Pancreas (tissue), 10 donors: ENCODE results near the gene ACOT11. TPM values are rescaled to one million over a fixed set of nuclear protein-coding genes. Genes with fewer than 3 reads are reported as not detected.

Experiments
- ATAC-seq, 4 donors: fragments of 200-7000 bp; cut with Tn5 transposase; one replicate each; pipeline versions ENCODE4 v1.8.0 to v1.9.1; 2020; ENCODE audit warnings: mild to moderate bottlenecking in 4 of 4, moderate library complexity in 4 of 4
- DNase-seq, 6 donors: peaks; one replicate each; pipeline ENCODE4 v3.0.0-alpha.2; 2020
- FAIRE-seq: peaks from 2 replicates; lab custom pipeline; 2012; peaks lifted over from hg19 to GRCh38; lab: Jason Lieb, UNC
- H3K27ac ChIP-seq, 4 donors: fragments of 200-600 bp; sonication (generic); 1 replicate in 3 of 4; 2 replicates in 1 of 4; pipeline versions ENCODE4 v1.5.0 to v1.8.0; 2020
- H3K27me3 ChIP-seq, 4 donors: fragments of 200-600 bp; one replicate each; pipeline ENCODE4 v1.8.0; 2021
- H3K36me3 ChIP-seq, 3 donors: fragments of 200-600 bp; sonication (generic) in 1 of 3; one replicate each; pipeline versions ENCODE4 v1.5.0 to v1.8.0; 2020 to 2021
- H3K4me1 ChIP-seq, 3 donors: fragments of 200-600 bp; one replicate each; pipeline ENCODE4 v1.8.0; 2021
- H3K4me3 ChIP-seq, 4 donors: fragments of 200-600 bp; sonication (generic) in 2 of 4; one replicate each; pipeline versions ENCODE4 v1.5.0 to v1.8.0; 2020 to 2021
- H3K9me3 ChIP-seq, 4 donors: fragments of 200-600 bp; one replicate each; pipeline ENCODE4 v1.8.0; 2021
- WGBS, 2 donors: extraction: QIAGEN DNeasy Blood & Tissue Kit; methylation state at CpG; one replicate each; pipeline ENCODE4 v1.1.7; 2013; 5-methylcytosine and 5-hydroxymethylcytosine counted together
- intact Hi-C, 3 donors: fragments of 100-400 bp; cut with DNase I; formaldehyde crosslinking; loops; one replicate each; pipeline versions ENCODE4 v1.11.1 to v1.14.2; 2022
- polyA plus RNA-seq, 2 donors: library from polyadenylated mRNA; stranded (reverse); fragments of 200-250 nt; gene quantifications; one replicate each; pipeline ENCODE4 v1.2.3, GENCODE V29; 2013
- total RNA-seq, 6 donors: library from RNA; stranded (reverse); fragmentation: NEBNext Ultra II Directional in 4 of 6; extraction: Animal tissue kit (Norgen Biotek cat#: 25700) in 4 of 6; gene quantifications; one replicate each; pipeline versions ENCODE4 v1.2.1 to v1.2.4, GENCODE V29; 2021 to 2023
- TF ChIP-seq, protein P1 (sequence below), 4 donors: fragments of 200-600 bp; sonication (generic) in 3 of 4; IDR thresholded peaks; one replicate each; pipeline versions ENCODE4 v1.5.0 to v1.8.0; 2021; ENCODE audit warnings: antibody characterized with exemption in 4 of 4
- donor health status: healthy with polysubstance abuse.
- donor health status: DM: no; HTN: no; CAD: no; lungs with moderate emphysema.
- donor health status: DM: no; HTN: no; CAD: no.
- donor health status: control.
- donor health status: control.
- donor health status: Bipolar disorder and iron deficiency.
- donor health status: DM: yes; HTN: yes; CAD: no.
- donor health status: DM: no; HTN: no; CAD: no.
- donor health status: DM: no; HTN: no; CAD: no.
- donor health status: DM: yes; HTN: yes; CAD: no.

ACOT11 gene
- total and polyA plus RNA-seq, 8 donors, result 2.6 to 6.7 (median 3.1) TPM

DNA sequence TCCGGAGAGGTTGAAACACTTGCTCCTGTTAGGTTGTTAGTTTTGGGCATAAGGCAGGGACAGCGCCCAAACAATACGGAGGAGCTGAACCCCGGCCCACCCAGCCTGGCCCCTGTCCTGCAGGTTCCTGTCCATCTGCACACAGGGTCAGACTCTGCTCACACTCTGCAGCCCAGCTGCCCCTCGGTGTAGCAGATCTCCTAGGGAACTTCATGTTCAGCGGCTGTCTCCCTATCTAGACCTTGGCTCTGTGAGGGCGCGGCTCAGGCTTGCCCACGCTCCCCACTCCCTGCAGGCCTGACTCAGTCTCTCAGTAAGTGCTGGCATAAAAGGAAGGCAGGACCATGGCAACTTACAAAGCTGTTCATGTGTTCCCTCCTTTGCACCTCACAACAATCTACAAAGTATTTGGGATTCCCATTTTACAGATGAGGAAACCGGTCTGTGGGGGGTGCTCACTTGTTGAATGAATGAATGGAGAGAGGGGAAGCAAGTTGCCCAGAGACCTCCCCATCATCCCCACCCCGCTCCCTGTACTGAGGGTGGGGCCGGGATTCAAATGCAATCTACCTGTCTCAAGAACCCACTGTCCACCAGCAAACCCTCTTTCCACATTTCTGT lies 26.2 kb downstream of the ACOT11 start:
- ATAC-seq (no peak), FAIRE-seq (no peak), DNase-seq (no peak)
- Histone ChIP-seq H3K27me3 (no peaks in the 10 kb centered on the region), H3K4me3 (no peak overlapping the region), H3K9me3 (no peaks in the 10 kb centered on the region), H3K4me1 (peaks cover 0 to 9% (median 0%) of the 10 kb centered on the region in 3 donors), H3K27ac (no peak overlapping the region), H3K36me3 (no peaks in the 10 kb centered on the region)
- WGBS, 2 donors, result 93 to 97% methylated on average over 12 of the region's 12 CpGs
- intact Hi-C loops, result no loop called here
- TF ChIP-seq, protein P1, sequence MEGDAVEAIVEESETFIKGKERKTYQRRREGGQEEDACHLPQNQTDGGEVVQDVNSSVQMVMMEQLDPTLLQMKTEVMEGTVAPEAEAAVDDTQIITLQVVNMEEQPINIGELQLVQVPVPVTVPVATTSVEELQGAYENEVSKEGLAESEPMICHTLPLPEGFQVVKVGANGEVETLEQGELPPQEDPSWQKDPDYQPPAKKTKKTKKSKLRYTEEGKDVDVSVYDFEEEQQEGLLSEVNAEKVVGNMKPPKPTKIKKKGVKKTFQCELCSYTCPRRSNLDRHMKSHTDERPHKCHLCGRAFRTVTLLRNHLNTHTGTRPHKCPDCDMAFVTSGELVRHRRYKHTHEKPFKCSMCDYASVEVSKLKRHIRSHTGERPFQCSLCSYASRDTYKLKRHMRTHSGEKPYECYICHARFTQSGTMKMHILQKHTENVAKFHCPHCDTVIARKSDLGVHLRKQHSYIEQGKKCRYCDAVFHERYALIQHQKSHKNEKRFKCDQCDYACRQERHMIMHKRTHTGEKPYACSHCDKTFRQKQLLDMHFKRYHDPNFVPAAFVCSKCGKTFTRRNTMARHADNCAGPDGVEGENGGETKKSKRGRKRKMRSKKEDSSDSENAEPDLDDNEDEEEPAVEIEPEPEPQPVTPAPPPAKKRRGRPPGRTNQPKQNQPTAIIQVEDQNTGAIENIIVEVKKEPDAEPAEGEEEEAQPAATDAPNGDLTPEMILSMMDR (IDR thresholded peaks at IDR 0.05), result no peak

DNA sequence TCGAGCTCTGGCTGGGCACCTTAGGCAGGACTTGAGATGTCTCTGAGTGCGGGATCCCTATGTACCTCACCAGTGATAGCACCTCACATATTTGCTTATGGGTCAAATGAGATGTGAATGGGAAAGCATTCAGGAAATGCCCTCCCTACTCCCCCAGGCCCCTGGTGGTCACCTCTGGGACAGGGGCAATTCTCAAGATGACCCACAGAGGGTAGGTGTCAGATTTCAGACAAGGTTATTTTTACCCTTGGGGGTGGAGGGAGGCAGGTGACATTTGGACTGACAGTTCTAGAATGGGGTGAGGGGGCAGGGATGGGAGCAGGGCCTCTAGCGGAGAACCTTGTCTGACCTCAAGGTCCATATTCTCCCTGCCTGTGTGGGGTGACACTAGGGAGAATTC lies 27.1 kb downstream of the ACOT11 start:
- WGBS, 2 donors, result 94 to 99% methylated on average over 3 of the region's 3 CpGs
- no peaks in the 10 kb centered on the region for H3K27me3 ChIP-seq
- TF ChIP-seq, protein P1 (IDR thresholded peaks at IDR 0.05), result no peak
- H3K36me3 ChIP-seq, result no peaks in the 10 kb centered on the region
- no peak for ATAC-seq
- peaks cover 0 to 9% (median 0%) of the 10 kb centered on the region in 3 donors for H3K4me1 ChIP-seq
- no peak overlapping the region for H3K4me3 ChIP-seq
- H3K27ac ChIP-seq, result no peak overlapping the region
- intact Hi-C loops, result no loop called here
- FAIRE-seq, result no peak
- DNase-seq, result no peak
- no peaks in the 10 kb centered on the region for H3K9me3 ChIP-seq

DNA sequence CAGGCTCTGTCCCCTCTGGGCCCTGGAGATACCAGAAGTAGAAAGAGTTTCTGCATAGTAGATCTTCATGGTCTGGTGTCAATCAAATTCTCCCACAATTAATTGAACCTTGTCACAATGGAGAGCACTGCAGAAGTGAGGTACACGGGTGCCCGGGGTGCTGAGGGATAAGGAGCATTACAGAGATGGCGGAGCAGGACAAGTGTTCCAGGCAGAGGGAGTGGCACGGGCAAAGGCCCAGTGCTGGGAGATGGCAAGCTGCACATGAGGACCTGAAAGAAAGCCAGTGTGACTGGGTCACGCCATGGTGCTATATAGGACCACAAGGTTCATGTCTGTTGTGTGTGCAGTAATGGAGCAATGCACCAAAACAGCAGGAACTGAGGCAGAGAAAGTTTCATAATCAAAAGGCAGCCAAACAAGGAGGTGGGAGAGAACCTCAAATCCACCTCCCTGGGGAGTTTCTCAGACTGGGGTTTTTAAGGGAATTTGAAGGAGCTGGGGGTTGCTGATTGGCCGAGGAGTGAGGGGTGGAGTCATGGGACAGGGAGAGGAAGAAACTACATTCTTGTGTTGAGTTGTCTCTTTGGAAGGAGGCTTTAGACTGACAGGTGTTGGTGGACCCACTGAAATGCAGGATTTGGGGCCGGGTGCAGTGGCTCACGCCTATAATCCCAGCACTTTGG lies 27.7 kb downstream of the ACOT11 start:
- 90 to 94% methylated on average over 8 of the region's 8 CpGs for WGBS, 2 donors
- Histone ChIP-seq H3K27ac (no peak overlapping the region), H3K4me3 (no peak overlapping the region), H3K9me3 (no peaks in the 10 kb centered on the region), H3K36me3 (no peaks in the 10 kb centered on the region), H3K4me1 (peaks cover 0 to 9% (median 0%) of the 10 kb centered on the region in 3 donors), H3K27me3 (no peaks in the 10 kb centered on the region)
- FAIRE-seq (no peak), DNase-seq (no peak), ATAC-seq (no peak)
- intact Hi-C loops, result no loop called here
- TF ChIP-seq, protein P1 (IDR thresholded peaks at IDR 0.05), result no peak

GRCh38 chr1:54577612-54578011 lies 29.6 kb downstream of the ACOT11 start:
- peaks cover 6 to 24% (median 11%) of the 10 kb centered on the region in 3 donors for H3K4me1 ChIP-seq
- intact Hi-C loops, result no loop called here
- no peak overlapping the region for H3K4me3 ChIP-seq
- DNase-seq (peak; percentile 63 to 91 (median 86)), ATAC-seq (peak in 2 of 4 donors; percentile 43 to 45), FAIRE-seq (no peak)
- H3K27ac ChIP-seq, result peak overlapping the region in 2 of 4 donors; percentile 50 to 57
- H3K27me3 ChIP-seq, result no peaks in the 10 kb centered on the region
- 14 to 25% methylated on average over 6 of the region's 6 CpGs for WGBS, 2 donors
- H3K36me3 ChIP-seq, result no peaks in the 10 kb centered on the region
- TF ChIP-seq, protein P1 (IDR thresholded peaks at IDR 0.05), result no peak
- no peaks in the 10 kb centered on the region for H3K9me3 ChIP-seq

DNA sequence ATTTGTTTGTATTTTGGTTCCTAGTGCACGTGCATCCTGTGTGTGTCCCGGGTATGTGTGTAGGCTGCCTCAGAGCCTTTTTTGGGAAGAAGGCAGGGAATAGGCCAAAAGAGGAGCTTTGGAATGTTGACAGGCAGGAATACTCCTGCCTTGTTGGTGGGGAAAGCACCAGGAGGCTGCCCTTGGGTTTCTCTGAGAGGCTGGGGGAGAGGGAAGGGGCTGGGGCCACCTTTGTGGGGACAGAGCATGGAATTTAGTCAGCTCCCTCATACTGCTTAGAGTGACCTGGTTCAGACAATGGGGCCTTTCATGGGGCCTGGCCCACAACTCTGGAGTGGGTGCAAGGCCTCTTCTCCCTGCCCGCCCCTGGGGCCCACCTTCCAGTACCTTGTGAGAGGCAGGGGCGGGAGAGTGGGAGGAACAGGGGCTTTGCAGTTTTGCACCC lies 31.3 kb downstream of the ACOT11 start:
- ATAC-seq (no peak), DNase-seq (no peak), FAIRE-seq (no peak)
- Histone ChIP-seq H3K27me3 (no peaks in the 10 kb centered on the region), H3K36me3 (no peaks in the 10 kb centered on the region), H3K4me1 (peaks cover 6 to 24% (median 11%) of the 10 kb centered on the region in 3 donors), H3K27ac (no peak overlapping the region), H3K9me3 (no peaks in the 10 kb centered on the region), H3K4me3 (no peak overlapping the region)
- TF ChIP-seq, protein P1 (IDR thresholded peaks at IDR 0.05), result no peak
- intact Hi-C loops, result no loop called here
- 58 to 64% methylated on average over 4 of the region's 4 CpGs for WGBS, 2 donors
